ENCODE measurements around the gene FCGR3A. TPM values are rescaled to one million over a fixed set of nuclear protein-coding genes. Genes with fewer than 3 reads are reported as not detected.

The FCGR3A gene
- polyA plus RNA-seq, 1 experiment: not detected

DNA sequence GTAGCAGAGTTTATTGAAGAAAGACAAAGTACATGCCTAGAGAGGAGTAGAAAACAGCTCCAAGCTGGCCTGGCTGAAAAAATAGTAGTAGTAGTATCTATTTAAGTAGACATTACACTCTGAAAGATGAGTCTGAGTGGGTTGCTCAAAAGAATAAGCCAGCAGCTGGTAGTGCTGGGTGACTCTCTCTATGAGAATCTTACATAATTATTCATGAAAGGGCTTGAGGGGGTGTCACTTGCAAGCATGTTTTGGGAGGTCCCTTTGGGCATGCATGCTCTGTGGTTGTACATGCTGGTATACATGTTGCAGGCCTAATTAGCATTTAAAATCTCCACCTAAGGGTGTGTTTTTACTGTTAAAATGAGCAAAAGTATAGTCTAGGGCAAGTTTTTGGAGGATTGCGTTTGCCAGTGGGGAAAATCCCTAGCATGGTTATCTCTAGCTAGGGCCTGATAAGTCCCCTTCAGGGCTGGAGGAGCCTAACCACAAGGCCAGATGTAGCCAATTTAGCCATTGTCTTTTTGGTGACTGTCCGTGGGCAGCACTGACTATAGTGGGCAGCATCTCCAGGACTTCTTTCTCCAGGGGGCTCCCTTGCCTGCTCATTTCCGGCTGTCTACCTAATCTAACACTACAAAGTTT, 55.4 kb downstream of the FCGR3A start:
- Histone ChIP-seq H3K4me3 (ENCODE audit: low read depth, low read length) (no peak overlapping the region), H3K27me3 (ENCODE audit: control insufficient read depth, insufficient read depth, low read length) (peaks cover 12% of the 10 kb centered on the region), H3K36me3 (ENCODE audit: control insufficient read depth, insufficient read depth, low read length) (no peaks in the 10 kb centered on the region)
- no peak for DNase-seq (ENCODE audit: low read depth)
- TF ChIP-seq, protein P1, sequence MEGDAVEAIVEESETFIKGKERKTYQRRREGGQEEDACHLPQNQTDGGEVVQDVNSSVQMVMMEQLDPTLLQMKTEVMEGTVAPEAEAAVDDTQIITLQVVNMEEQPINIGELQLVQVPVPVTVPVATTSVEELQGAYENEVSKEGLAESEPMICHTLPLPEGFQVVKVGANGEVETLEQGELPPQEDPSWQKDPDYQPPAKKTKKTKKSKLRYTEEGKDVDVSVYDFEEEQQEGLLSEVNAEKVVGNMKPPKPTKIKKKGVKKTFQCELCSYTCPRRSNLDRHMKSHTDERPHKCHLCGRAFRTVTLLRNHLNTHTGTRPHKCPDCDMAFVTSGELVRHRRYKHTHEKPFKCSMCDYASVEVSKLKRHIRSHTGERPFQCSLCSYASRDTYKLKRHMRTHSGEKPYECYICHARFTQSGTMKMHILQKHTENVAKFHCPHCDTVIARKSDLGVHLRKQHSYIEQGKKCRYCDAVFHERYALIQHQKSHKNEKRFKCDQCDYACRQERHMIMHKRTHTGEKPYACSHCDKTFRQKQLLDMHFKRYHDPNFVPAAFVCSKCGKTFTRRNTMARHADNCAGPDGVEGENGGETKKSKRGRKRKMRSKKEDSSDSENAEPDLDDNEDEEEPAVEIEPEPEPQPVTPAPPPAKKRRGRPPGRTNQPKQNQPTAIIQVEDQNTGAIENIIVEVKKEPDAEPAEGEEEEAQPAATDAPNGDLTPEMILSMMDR (IDR thresholded peaks at IDR 0.05; ENCODE audit: insufficient read depth, low read depth, low read length): no peak
- ChIA-PET POLR2A (no interaction called here), CTCF (no interaction called here)

DNA sequence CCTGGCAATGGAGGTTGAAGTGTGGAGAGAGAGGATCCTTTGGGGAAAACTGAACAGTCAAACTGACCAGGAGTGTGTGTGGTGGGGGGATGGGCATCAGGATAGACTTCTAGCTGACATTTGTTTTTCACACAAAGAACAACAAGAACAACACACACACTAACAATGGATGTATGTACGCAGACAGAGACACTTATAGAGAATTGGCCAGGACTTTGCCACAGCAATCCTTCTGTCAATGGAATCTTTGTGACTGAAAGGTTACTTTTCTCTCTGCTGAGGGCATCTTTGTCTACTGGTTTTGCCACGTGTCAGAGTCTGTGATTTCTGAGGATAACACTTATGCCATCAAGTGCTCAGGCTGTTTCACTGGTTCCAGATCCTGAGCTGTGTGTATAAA, 56.8 kb downstream of the FCGR3A start:
- POLR2A ChIA-PET: no interaction called here
- no peaks in the 10 kb centered on the region for H3K36me3 ChIP-seq (ENCODE audit: control insufficient read depth, insufficient read depth, low read length)
- H3K27me3 ChIP-seq (ENCODE audit: control insufficient read depth, insufficient read depth, low read length): peaks cover 15% of the 10 kb centered on the region
- no peak for DNase-seq (ENCODE audit: low read depth)
- CTCF ChIA-PET: interaction anchor here (1.0 to 2.2 kb wide), 2 partner anchors 13 to 248 kb away, joined by 3 to 7 read pairs; no protein-coding TSS in a partner anchor
- H3K4me3 ChIP-seq (ENCODE audit: low read depth, low read length): no peak overlapping the region
- TF ChIP-seq, protein P1 (IDR thresholded peaks at IDR 0.05; ENCODE audit: insufficient read depth, low read depth, low read length): no peak

Other genes starting within 250 kb of the FCGR3A start
- gene MPZ, start 239.8 kb downstream of the FCGR3A start, polyA plus RNA-seq (2011; rRNA removed): 0.42 and 0.69 TPM in 2 replicates
- gene SDHC, start 235.4 kb downstream of the FCGR3A start, polyA plus RNA-seq (2011; rRNA removed): 275 and 315 TPM in 2 replicates
- not detected in 2 replicates for gene CFAP126, start 181.9 kb downstream of the FCGR3A start, polyA plus RNA-seq (2011; rRNA removed)
- gene FCGR2A, start 44.4 kb downstream of the FCGR3A start, polyA plus RNA-seq (2011; rRNA removed): 0.09 and 0.11 TPM in 2 replicates
- 0.04 and 0.05 TPM in 2 replicates for gene HSPA6, start 25.3 kb downstream of the FCGR3A start, polyA plus RNA-seq (2011; rRNA removed)
- not detected in 2 replicates for gene FCGR3B, start 81.4 kb upstream of the FCGR3A start, polyA plus RNA-seq (2011; rRNA removed)
- gene FCGR2B, start 113.3 kb upstream of the FCGR3A start, polyA plus RNA-seq (2011; rRNA removed): not detected in 2 replicates
- gene FCRLA, start 157.4 kb upstream of the FCGR3A start, polyA plus RNA-seq (2011; rRNA removed): 0.97 and 2.0 TPM in 2 replicates
- gene FCRLB, start 171.7 kb upstream of the FCGR3A start, polyA plus RNA-seq (2011; rRNA removed): 1.5 and 2.6 TPM in 2 replicates
- gene DUSP12, start 200.0 kb upstream of the FCGR3A start, polyA plus RNA-seq (2011; rRNA removed): 28.1 and 34.1 TPM in 2 replicates
- gene ATF6, start 216.5 kb upstream of the FCGR3A start, polyA plus RNA-seq (2011; rRNA removed): 22.2 and 34.0 TPM in 2 replicates